CD4-positive, alpha-beta T cell (primary cell): ENCODE results near the gene MFSD2A. TPM values are rescaled to one million over a fixed set of nuclear protein-coding genes. Genes with fewer than 3 reads are reported as not detected.
"Not testable (repeated sequence)": the region's sequence is repeated elsewhere in the genome, so short reads cannot be mapped to it uniquely, and the experiment has no call there.

ENCODE experiments used
- ATAC-seq: fragments of 200-7000 bp; cut with Tn5 transposase; one replicate; pipeline ENCODE4 v1.10.0; 2022; ENCODE audit warnings: mild to moderate bottlenecking; ENCODE audit not compliant: poor library complexity
- CTCF ChIA-PET: fragments of 350-600 bp; sonication (Branson Sonifier 250); formaldehyde crosslinking; loops from one replicate; lab custom pipeline; 2021; ENCODE audit warnings: antibody characterized with exemption, inconsistent platforms; lab: Charles Lee
- POLR2A ChIA-PET: fragments of 350-600 bp; sonication (Branson Sonifier 250); formaldehyde crosslinking; loops from one replicate; lab custom pipeline; 2021; ENCODE audit warnings: antibody characterized with exemption, inconsistent platforms; lab: Charles Lee
- DNase-seq, 14 experiments: peaks; one replicate each; pipeline ENCODE4 v3.0.0-alpha.2; 2013 to 2020; ENCODE audit warnings: mixed read lengths in 2 of 14
- H3K27ac ChIP-seq, 2 donors: one replicate each; pipeline versions ENCODE4 v1.5.1 to v1.7.0; 2013; ENCODE audit warnings: low read length in 2 of 2, low read depth in 1 of 2, mild to moderate bottlenecking in 1 of 2
- H3K27me3 ChIP-seq, 2 experiments: 1 replicate in 1 of 2; 2 replicates in 1 of 2; pipeline versions ENCODE4 v1.6.1 to v1.7.0; 2013; ENCODE audit warnings: low read length in 2 of 2, control low read depth in 1 of 2, mild to moderate bottlenecking in 1 of 2, moderate library complexity in 1 of 2; ENCODE audit not compliant: insufficient read depth in 2 of 2, control insufficient read depth in 1 of 2
- H3K36me3 ChIP-seq: one replicate; pipeline ENCODE4 v1.6.1; 2013; ENCODE audit warnings: low read length, control low read depth; ENCODE audit not compliant: insufficient read depth
- H3K4me1 ChIP-seq: one replicate; pipeline ENCODE4 v1.6.1; 2013; ENCODE audit warnings: low read length, control low read depth; ENCODE audit not compliant: insufficient read depth
- H3K4me3 ChIP-seq: one replicate; pipeline ENCODE4 v1.5.1; 2013; ENCODE audit warnings: mild to moderate bottlenecking, low read length, moderate library complexity
- H3K9me3 ChIP-seq, 2 experiments: 1 replicate in 1 of 2; 2 replicates in 1 of 2; pipeline versions ENCODE4 v1.6.1 to v1.7.0; 2013; ENCODE audit warnings: low read length in 2 of 2, mild to moderate bottlenecking in 2 of 2, control low read depth in 1 of 2, moderate library complexity in 1 of 2; ENCODE audit not compliant: control insufficient read depth in 1 of 2, insufficient read depth in 1 of 2
- H3K27ac Mint-ChIP-seq: one replicate; pipeline ENCODE4 v1.8.0; 2020; ENCODE audit warnings: mixed read lengths
- H3K27me3 Mint-ChIP-seq: one replicate; pipeline ENCODE4 v1.8.0; 2021; ENCODE audit warnings: mixed read lengths
- H3K36me3 Mint-ChIP-seq: one replicate; pipeline ENCODE4 v1.8.0; 2021; ENCODE audit warnings: low read depth, mixed read lengths
- H3K4me1 Mint-ChIP-seq: one replicate; pipeline ENCODE4 v1.8.0; 2021; ENCODE audit warnings: low read depth, mixed read lengths
- H3K4me3 Mint-ChIP-seq: one replicate; pipeline ENCODE4 v1.8.0; 2020; ENCODE audit warnings: mild to moderate bottlenecking, mixed read lengths
- H3K9me3 Mint-ChIP-seq: one replicate; pipeline ENCODE4 v1.8.0; 2020; ENCODE audit warnings: mixed read lengths
- intact Hi-C, 2 experiments: fragments of 100-400 bp; cut with DNase I in 1 of 2; cut with micrococcal nuclease in 1 of 2; formaldehyde crosslinking; loops; one replicate each; pipeline versions ENCODE4 v1.15.1 to v1.9.0; 2023 to 2025; cut with DNase I, micrococcal nuclease
- total RNA-seq, 174 experiments: library from RNA in 2 of 174; stranded (reverse) in 2 of 174; gene quantifications; one replicate each; pipeline ENCODE4 v1.2.3 and lab custom pipeline; 2021 to 2026
- TF ChIP-seq, protein P1 (sequence below): fragments of 200-600 bp; IDR thresholded peaks from one replicate; pipeline ENCODE4 v1.8.0; 2022; ENCODE audit warnings: antibody characterized with exemption, mild to moderate bottlenecking

MFSD2A gene
- total RNA-seq, 2 experiments from 2014 or later = 2.5 to 2.7 TPM

DNA sequence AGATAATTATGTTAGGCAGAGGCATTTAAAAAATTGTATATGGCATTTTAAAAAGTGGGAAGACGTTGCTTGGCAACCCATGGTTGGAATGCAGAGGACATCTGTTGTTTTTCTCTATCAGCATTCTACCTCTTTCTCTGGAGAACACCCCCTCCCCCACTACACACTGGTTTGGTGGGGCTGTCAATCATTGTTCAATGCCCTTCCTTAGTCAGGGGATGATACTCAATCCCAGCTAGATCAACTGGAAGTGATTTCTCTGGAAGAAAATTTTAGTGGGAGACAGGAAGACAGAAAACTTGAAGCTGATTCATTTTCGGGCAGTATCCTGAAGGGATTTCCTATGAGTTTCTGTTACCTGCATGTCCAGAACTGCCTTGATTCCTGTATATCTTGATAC, 49.9 kb downstream of the MFSD2A start:
- H3K27ac ChIP-seq = no peak overlapping the region
- H3K9me3 Mint-ChIP-seq = no peaks in the 10 kb centered on the region
- intact Hi-C loops = no loop called here
- ChIA-PET CTCF (no interaction called here), POLR2A (no interaction called here)
- DNase-seq (no peak), ATAC-seq (no peak)
- H3K36me3 Mint-ChIP-seq = no peaks in the 10 kb centered on the region
- H3K4me3 ChIP-seq = no peak overlapping the region
- no peaks in the 10 kb centered on the region for H3K9me3 ChIP-seq
- no peaks in the 10 kb centered on the region for H3K27me3 ChIP-seq
- peaks cover 8% of the 10 kb centered on the region for H3K4me1 Mint-ChIP-seq
- no peaks in the 10 kb centered on the region for H3K36me3 ChIP-seq
- H3K27me3 Mint-ChIP-seq = no peaks in the 10 kb centered on the region
- H3K4me1 ChIP-seq = peaks cover 15% of the 10 kb centered on the region
- TF ChIP-seq, protein P1, sequence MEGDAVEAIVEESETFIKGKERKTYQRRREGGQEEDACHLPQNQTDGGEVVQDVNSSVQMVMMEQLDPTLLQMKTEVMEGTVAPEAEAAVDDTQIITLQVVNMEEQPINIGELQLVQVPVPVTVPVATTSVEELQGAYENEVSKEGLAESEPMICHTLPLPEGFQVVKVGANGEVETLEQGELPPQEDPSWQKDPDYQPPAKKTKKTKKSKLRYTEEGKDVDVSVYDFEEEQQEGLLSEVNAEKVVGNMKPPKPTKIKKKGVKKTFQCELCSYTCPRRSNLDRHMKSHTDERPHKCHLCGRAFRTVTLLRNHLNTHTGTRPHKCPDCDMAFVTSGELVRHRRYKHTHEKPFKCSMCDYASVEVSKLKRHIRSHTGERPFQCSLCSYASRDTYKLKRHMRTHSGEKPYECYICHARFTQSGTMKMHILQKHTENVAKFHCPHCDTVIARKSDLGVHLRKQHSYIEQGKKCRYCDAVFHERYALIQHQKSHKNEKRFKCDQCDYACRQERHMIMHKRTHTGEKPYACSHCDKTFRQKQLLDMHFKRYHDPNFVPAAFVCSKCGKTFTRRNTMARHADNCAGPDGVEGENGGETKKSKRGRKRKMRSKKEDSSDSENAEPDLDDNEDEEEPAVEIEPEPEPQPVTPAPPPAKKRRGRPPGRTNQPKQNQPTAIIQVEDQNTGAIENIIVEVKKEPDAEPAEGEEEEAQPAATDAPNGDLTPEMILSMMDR = no peak
- H3K4me3 Mint-ChIP-seq = no peak overlapping the region
- no peak overlapping the region for H3K27ac Mint-ChIP-seq

DNA sequence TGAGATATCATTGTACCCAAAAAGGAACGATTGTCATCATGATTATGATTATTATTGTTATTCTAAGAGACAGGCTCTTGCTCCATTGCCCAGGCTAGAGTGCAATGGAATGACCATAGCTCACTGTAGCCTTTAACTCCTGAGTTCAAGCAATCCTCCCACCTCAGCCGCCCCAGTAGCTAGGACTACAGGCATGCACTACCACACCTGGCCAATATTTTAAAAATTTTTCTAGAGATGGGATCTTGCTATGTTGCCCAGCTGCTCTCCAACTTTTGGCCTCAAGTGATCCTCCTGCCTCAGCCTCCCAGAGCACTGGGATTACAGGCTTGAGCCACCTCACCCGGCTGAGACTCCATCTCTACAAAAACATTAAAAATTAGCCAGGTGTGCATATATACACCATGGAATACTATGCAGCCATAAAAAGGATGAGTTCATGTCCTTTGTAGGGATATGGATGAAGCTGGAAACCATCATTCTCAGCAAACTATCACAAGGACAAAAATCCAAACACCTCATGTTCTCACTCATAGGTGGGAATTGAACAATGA, 52.6 kb downstream of the MFSD2A start:
- H3K4me1 ChIP-seq = peaks cover 11% of the 10 kb centered on the region
- H3K4me3 Mint-ChIP-seq, H3K9me3 ChIP-seq, POLR2A ChIA-PET, H3K27ac Mint-ChIP-seq, H3K27ac ChIP-seq, H3K27me3 Mint-ChIP-seq, DNase-seq, CTCF ChIA-PET, H3K27me3 ChIP-seq, intact Hi-C loops, H3K4me1 Mint-ChIP-seq, H3K4me3 ChIP-seq, H3K36me3 ChIP-seq, H3K9me3 Mint-ChIP-seq, H3K36me3 Mint-ChIP-seq, ATAC-seq: not testable (repeated sequence)

GRCh38 chr1:40011198-40011597, 56.3 kb downstream of the MFSD2A start:
- TF ChIP-seq, protein P1 = no peak
- Histone ChIP-seq H3K9me3 (no peaks in the 10 kb centered on the region), H3K36me3 (no peaks in the 10 kb centered on the region), H3K4me3 (no peak overlapping the region), H3K27ac (no peak overlapping the region), H3K27me3 (no peaks in the 10 kb centered on the region), H3K4me1 (peaks cover 7% of the 10 kb centered on the region)
- Mint-ChIP-seq H3K4me3 (no peak overlapping the region), H3K27me3 (no peaks in the 10 kb centered on the region), H3K27ac (no peak overlapping the region), H3K9me3 (no peaks in the 10 kb centered on the region), H3K4me1 (peaks cover 14% of the 10 kb centered on the region), H3K36me3 (no peaks in the 10 kb centered on the region)
- intact Hi-C loops = no loop called here
- ChIA-PET CTCF (no interaction called here), POLR2A (no interaction called here)
- no peak for ATAC-seq
- no peak for DNase-seq

DNA sequence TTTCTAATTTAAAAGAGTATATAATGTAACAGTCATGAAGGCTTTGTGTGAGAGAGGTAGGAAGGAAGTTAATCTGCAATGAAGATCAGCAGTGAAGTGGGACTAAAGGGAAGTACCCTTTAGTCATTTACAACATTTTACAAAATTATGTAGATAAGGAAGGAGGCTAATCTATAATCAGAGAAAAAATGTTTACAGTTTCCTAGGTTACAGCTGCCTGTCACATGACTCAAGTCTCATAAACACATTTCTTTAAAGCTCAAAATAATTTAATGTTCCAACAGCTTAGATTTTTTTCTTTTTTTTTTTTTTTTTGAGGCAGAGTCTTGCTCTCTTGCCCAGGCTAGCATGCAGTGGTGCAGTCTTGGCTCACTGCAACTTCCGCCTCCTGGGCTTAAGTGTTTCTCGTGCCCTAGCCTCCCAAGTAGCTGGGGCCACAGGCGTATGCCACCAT, 59.3 kb downstream of the MFSD2A start:
- intact Hi-C loops = no loop called here
- Mint-ChIP-seq H3K9me3 (no peaks in the 10 kb centered on the region), H3K27me3 (no peaks in the 10 kb centered on the region), H3K4me3 (no peak overlapping the region), H3K4me1 (peaks cover 14% of the 10 kb centered on the region), H3K36me3 (no peaks in the 10 kb centered on the region), H3K27ac (no peak overlapping the region)
- peak; percentile 89 for ATAC-seq
- peak in 3 of 14 experiments; percentile 62 to 69 (median 68) for DNase-seq
- H3K27me3 ChIP-seq = no peaks in the 10 kb centered on the region
- TF ChIP-seq, protein P1 = no peak
- H3K4me1 ChIP-seq = peaks cover 7% of the 10 kb centered on the region
- H3K4me3 ChIP-seq = no peak overlapping the region
- peak overlapping the region in 1 of 2 donors; percentile 1 for H3K27ac ChIP-seq
- ChIA-PET POLR2A (no interaction called here), CTCF (interaction anchor here (1.2 to 1.4 kb wide), 2 partner anchors 40 to 95 kb away, joined by 3 to 9 read pairs; no protein-coding TSS in a partner anchor)
- H3K9me3 ChIP-seq = no peaks in the 10 kb centered on the region
- no peaks in the 10 kb centered on the region for H3K36me3 ChIP-seq
